Left colon (tissue), 2 donors: Measurements from ENCODE around the gene POU2F3. TPM values are rescaled to one million over a fixed set of nuclear protein-coding genes. Genes with fewer than 3 reads are reported as not detected.
A peak's percentile ranks its signal among the peaks of the same experiment; 100 is the strongest.

Source experiments
- ATAC-seq: fragments of 200-7000 bp; cut with Tn5 transposase; one replicate; pipeline ENCODE4 v1.9.1; 2020; ENCODE audit warnings: mild to moderate bottlenecking, moderate library complexity
- DNase-seq, 2 donors: peaks; one replicate each; pipeline ENCODE4 v3.0.0-alpha.2; 2020
- intact Hi-C, 2 donors: fragments of 100-400 bp; cut with DNase I in 1 of 2; cut with micrococcal nuclease in 1 of 2; formaldehyde crosslinking; loops; one replicate each; pipeline versions ENCODE4 v1.11.2 to v1.14.0; 2022; cut with DNase I, micrococcal nuclease
- total RNA-seq, 2 donors: library from RNA; stranded (reverse); fragmentation: NEBNext Ultra II Directional; extraction: Animal tissue kit (Norgen Biotek cat#: 25700); gene quantifications; one replicate each; pipeline ENCODE4 v1.2.1, GENCODE V29; 2021
- donor health status: DM: no; HTN: no; CAD: no.
- donor health status: DM: yes; HTN: yes; CAD: no.

POU2F3 gene
- total RNA-seq, 2 donors from 2014 or later, result 1.9 to 2.0 TPM

DNA sequence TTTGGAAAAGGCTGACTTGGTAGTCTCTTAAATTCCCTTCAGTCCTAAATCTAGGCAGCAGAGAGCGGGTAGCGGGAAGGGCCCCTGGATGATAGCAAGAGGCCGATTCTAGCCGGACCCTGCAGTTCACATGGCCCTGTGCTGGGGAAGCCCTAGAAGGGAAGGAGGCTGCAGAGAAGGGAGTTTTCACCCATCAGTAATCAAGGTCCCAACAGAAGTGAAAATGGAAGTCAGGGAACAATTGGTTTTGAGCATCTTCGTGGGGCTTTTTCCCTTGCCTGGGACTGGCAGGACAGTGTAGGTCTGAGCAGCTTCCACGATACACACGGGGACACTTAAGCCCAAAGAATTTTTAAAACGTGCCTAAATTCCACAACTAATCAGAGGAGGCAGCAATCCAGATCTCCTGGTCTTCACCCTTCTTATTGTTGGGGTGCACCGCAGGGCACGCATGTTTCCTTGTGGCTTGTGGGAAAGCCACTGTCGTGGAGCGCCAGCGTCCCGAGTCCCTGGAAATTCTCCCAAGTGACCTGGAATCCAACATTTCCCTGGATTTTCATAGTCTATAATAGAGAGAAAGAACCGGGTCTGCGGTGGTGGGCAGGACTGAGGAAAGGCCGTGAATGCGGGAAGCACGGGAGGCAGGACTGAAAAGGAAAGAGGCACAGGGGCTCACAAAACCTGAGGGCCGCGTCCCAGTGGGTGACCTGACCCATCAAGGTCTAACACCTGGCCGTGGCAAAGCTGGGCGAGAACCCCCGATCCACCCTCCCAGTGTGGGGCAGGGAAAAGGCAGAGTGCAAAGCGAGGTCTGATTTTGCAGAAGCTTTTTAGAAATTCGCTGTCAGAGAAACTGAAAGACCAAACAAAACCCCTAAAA lies 30.0 kb upstream of the POU2F3 start:
- no peak for ATAC-seq
- intact Hi-C loops, result no loop called here
- DNase-seq, result no peak

DNA sequence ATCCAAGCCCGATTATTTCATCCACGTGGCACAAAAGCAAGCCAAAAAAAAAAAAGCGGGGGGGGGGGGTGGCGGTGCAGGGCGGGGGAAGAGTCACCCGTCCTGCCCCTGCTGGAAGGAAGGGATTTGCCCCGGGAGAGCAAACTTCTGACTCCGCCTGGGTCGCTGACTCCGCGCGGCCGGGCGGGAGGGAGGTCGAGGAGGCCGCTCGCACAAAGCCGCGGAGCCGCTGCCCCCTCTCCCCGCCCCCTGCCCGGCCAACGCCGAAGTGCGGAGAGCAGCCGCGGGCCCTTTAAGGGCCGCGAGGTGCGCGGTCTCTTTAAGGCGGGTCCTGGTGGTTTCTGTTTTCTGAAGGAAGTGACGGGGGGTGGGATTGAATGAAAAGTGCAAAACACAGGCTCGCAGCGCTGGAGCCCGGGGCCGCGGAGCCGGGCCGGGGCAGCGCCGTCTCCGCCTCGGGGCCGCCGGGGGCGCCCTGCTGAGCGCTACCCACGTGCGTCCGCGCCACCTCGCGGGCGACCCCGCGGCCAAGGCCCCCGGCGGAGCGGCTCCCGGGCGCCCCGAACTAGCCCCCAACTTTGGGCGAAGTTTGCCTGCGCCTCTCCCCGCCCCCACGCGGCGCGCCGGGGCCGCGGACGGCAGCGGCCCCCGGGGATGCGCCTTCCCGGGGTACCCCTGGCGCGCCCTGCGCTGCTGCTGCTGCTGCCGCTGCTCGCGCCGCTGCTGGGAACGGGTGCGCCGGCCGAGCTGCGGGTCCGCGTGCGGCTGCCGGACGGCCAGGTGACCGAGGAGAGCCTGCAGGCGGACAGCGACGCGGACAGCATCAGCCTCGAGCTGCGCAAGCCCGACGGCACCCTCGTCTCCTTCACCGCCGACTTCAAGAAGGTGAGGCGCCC lies 29.1 kb upstream of the POU2F3 start, which contains the start of gene OAF:
Gene OAF, plus strand, starts transcription at position 407 of the 896 bp plus-strand sequence. Its CDS starts 248 bp downstream, at position 655.
- ATAC-seq (peak; percentile 57), DNase-seq (peak; percentile 75 to 81)
- intact Hi-C loops, result no loop called here

- ATAC-seq (peak; percentile 18), DNase-seq (no peak)
- intact Hi-C loops, result no loop called here
These were observed 28.2 kb upstream of the POU2F3 start for GRCh38 chr11:120211522-120212258.

- no peak for DNase-seq
- intact Hi-C loops, result no loop called here
- ATAC-seq, result peak; percentile 21
These were observed 27.6 kb upstream of the POU2F3 start for GRCh38 chr11:120212259-120212878.

GRCh38 chr11:120212926-120213325 lies 27.0 kb upstream of the POU2F3 start:
- intact Hi-C loops, result no loop called here
- DNase-seq (peak; percentile 68 to 79), ATAC-seq (peak; percentile 74)

- no peak for DNase-seq
- no peak for ATAC-seq
- intact Hi-C loops, result no loop called here
These were observed 25.4 kb upstream of the POU2F3 start for GRCh38 chr11:120214581-120214980.

DNA sequence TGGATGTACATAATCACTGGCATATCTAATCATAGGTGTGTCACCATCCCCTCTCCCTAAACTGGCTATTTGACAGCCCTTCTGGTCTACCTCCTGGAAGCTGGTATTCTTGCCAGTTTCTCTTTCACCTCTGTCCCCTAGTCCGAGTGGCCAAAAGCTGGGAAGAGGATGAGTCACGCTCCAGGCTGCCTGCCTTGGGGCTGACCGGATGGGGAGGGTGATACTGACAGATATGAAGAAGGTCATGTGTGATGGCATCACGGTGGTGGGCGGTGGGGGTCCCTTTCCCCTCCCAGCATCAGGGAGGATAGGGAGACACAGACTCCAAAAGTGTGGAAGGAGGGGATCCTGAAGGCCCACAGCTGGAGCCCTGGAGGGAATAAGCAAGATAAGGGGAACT lies 24.3 kb upstream of the POU2F3 start:
- intact Hi-C loops, result no loop called here
- DNase-seq (no peak), ATAC-seq (no peak)

GRCh38 chr11:120216426-120217102 lies 23.4 kb upstream of the POU2F3 start:
- intact Hi-C loops, result no loop called here
- ATAC-seq (no peak), DNase-seq (no peak)

DNA sequence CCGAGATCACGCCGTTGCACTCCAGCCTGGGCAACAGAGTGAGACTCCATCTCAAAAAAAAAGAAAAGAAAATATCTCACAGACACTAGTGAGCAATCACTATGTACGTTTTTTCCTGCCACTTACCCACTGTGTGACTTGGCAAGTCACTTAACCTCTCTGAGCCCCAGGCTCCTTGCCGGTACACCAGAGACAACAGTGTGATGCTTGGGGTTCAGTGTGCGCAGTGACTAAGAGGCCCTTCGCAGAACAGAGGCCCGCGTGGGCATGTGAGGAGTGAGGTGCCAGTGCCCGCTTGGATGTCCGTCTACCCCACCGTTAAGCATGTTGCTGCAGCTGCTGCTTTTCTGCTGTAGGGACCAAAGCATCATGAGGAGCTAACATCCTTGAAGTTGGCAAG lies 22.4 kb upstream of the POU2F3 start:
- ATAC-seq (no peak), DNase-seq (no peak)

GRCh38 chr11:120217941-120218694 lies 21.8 kb upstream of the POU2F3 start:
- no peak for DNase-seq
- no peak for ATAC-seq
- intact Hi-C loops, result no loop called here

More for the DNA sequence above, 22.4 kb upstream of the POU2F3 start:
- intact Hi-C loops, result no loop called here

- intact Hi-C loops, result no loop called here
- DNase-seq, result no peak
- no peak for ATAC-seq
These were observed 21.3 kb upstream of the POU2F3 start for GRCh38 chr11:120218695-120219033.

DNA sequence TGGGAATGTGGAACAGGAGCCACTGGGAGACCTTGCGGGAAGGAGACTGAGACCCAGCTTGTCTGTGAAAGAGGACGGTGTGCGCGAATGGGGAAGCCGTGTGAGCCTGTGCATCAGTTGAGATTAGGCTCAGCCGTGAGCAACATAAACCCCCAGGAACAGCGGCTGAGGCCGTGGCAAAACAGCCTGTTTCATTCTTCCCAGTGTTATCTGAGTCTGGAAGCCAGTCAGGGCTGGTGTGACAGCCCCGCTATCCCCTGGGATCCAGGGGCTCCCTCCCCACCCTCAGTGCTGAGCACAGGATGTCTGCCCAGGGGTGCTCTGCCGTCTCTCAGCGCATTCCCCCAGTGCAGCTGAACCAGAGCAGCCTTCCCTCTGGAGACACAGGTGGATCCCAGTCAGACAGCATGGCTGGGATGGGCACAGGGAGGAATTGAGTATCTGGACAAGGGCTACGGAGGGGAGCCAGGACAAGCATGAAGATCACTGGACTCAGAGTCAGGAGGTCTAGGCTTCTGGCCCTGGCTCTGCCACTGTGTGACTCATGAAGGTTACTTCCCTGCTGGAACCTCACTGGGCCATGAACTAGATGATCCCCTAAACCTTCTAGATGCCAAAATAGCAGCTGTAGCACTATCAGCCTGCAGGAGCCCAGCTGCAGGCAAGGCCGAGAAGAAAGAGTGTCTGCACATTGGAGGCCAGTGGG lies 20.6 kb upstream of the POU2F3 start:
- ATAC-seq (no peak), DNase-seq (no peak)
- intact Hi-C loops, result no loop called here

- ATAC-seq, result no peak
- DNase-seq, result no peak
- intact Hi-C loops, result no loop called here
These were observed 19.8 kb upstream of the POU2F3 start for GRCh38 chr11:120219938-120220746.

- intact Hi-C loops, result no loop called here
- DNase-seq, result no peak
These were observed 19.2 kb upstream of the POU2F3 start for GRCh38 chr11:120220747-120221037.

DNA sequence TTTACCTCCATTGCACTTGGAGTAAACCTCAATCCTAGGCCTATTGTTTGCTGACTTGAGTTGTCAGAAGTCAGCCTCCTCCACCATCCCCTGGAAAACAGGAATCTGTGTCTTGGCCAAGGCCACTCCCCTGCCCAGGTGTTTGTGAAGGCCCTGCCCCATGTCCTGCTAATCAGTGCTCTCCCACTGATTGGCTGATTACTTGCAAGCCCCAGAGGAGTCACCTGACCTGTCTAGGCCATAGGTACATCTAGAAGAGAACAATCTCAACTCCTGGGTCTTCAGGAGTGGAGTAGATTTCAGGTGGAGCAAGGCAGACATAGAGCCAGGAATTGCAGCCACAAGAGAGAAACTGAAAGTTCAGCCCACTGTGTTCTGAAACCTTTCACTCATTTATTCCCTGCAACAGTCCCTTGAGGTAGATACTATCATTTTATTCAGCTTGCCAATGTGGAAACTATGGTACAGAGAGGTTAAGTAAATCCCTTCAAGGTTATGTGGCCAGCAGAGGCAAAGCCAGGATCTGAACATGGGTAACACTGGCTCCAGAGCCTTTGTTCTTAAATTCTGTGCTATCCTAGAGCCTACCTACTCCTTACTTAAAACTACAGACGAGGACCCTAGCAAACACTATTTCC lies 18.7 kb upstream of the POU2F3 start:
- ATAC-seq (peak; percentile 94), DNase-seq (peak; percentile 64 to 88)
- intact Hi-C loops, result no loop called here

More at GRCh38 chr11:120220747-120221037, 19.2 kb upstream of the POU2F3 start:
- no peak for ATAC-seq

DNA sequence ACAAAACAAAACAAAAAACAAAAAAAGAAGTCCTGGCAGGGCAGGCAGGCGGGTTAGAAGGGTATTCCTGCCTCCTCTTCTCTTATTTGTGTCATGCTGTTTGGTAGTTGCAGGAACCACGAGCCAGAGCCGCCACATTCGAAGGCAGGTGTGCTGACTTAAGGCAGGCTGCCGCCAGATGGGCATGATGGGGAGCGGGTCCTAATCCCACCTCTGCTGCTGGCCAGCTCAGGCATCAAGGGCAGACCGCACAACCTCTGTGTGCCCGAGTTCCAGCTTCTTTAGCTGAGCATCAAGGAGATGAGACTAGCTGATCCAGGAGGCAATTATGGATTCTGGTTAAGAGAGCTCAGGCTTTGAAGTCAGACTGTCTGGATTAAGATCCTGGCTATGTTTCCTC lies 17.0 kb upstream of the POU2F3 start:
- peak in 1 of 2 donors; percentile 20 for DNase-seq
- intact Hi-C loops, result no loop called here

More for the DNA sequence above, 17.0 kb upstream of the POU2F3 start:
- no peak for ATAC-seq
